GM18873 (cell line): Measurements from ENCODE around the gene CAMTA1.

Source experiments
- ATAC-seq: cut with Tn5 transposase; IDR thresholded peaks from one replicate; pipeline ENCODE4 v1.9.1; 2021; ENCODE audit warnings: mild to moderate bottlenecking, moderate library complexity, moderate number of reproducible peaks; ENCODE audit not compliant: unreplicated experiment, low FRiP score

CAMTA1 gene

GRCh38 chr1:6870086-6870485 lies 84.8 kb downstream of the CAMTA1 start:
- no peak for ATAC-seq

- no peak for ATAC-seq
Measured at GRCh38 chr1:6870571-6870970, 85.3 kb downstream of the CAMTA1 start.

- ATAC-seq, result no peak
Measured at GRCh38 chr1:6871300-6871972, 86.2 kb downstream of the CAMTA1 start.

GRCh38 chr1:6872573-6873261 lies 87.5 kb downstream of the CAMTA1 start:
- no peak for ATAC-seq

- ATAC-seq, result no peak
Measured at GRCh38 chr1:6873298-6874015, 88.2 kb downstream of the CAMTA1 start.

- no peak for ATAC-seq
Measured at GRCh38 chr1:6874298-6874697, 89.0 kb downstream of the CAMTA1 start.

GRCh38 chr1:6880951-6881690 lies 95.9 kb downstream of the CAMTA1 start:
- ATAC-seq, result no peak

- ATAC-seq, result no peak
Measured at GRCh38 chr1:6882414-6882813, 97.2 kb downstream of the CAMTA1 start.

- ATAC-seq, result no peak
Measured at GRCh38 chr1:6884652-6885153, 99.4 kb downstream of the CAMTA1 start.

GRCh38 chr1:6885426-6885825 lies 100.2 kb downstream of the CAMTA1 start:
- ATAC-seq, result no peak

- ATAC-seq, result no peak
Measured at GRCh38 chr1:6886523-6886922, 101.3 kb downstream of the CAMTA1 start.

- no peak for ATAC-seq
Measured at GRCh38 chr1:6888268-6888667, 103.0 kb downstream of the CAMTA1 start.

- ATAC-seq, result no peak
Measured at GRCh38 chr1:6888870-6889269, 103.6 kb downstream of the CAMTA1 start.

GRCh38 chr1:6889875-6890480 lies 104.7 kb downstream of the CAMTA1 start:
- ATAC-seq, result no peak

GRCh38 chr1:6890686-6891085 lies 105.4 kb downstream of the CAMTA1 start:
- ATAC-seq, result no peak

GRCh38 chr1:6891781-6892579 lies 106.7 kb downstream of the CAMTA1 start:
- ATAC-seq, result no peak

- ATAC-seq, result no peak
Measured at GRCh38 chr1:6893388-6893787, 108.1 kb downstream of the CAMTA1 start.

GRCh38 chr1:6897138-6897537 lies 111.9 kb downstream of the CAMTA1 start:
- no peak for ATAC-seq

- no peak for ATAC-seq
Measured at GRCh38 chr1:6898974-6899539, 113.8 kb downstream of the CAMTA1 start.
